ENCODE measurements around the gene ACTR3. TPM values are rescaled to one million over a fixed set of nuclear protein-coding genes. Genes with fewer than 3 reads are reported as not detected.

Gene ACTR3
- total and polyA plus RNA-seq, 8 donors = 10.3 to 112 (median 52.9) TPM

DNA sequence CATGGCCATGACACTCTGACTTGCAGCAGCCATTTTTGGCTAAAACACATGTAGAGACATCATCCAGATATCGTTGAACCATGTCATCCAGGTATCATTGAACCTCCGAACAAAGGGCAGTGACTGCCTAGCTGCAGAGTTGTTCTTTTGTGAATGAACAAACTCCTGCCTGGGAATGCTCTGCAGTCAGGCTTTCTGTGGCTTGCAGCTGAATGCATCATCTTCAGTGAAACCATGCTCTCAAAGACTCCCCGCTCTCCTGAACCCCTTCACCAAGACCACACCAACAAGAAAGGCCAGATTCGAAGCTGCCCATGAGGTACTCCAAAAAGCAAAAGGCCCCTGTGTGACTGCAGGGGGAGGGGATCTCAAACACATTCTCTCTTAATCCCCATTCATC is 118.8 kb downstream of the ACTR3 start:
- no peaks in the 10 kb centered on the region for H3K4me1 ChIP-seq
- 84 to 92% methylated on average over 4 of the region's 4 CpGs for WGBS, 2 donors
- H3K36me3 ChIP-seq = no peaks in the 10 kb centered on the region
- no peak overlapping the region for H3K4me3 ChIP-seq
- intact Hi-C loops (cut with DNase I) = no loop called here
- ATAC-seq = no peak
- no peak overlapping the region for H3K27ac ChIP-seq
- TF ChIP-seq, protein P1, sequence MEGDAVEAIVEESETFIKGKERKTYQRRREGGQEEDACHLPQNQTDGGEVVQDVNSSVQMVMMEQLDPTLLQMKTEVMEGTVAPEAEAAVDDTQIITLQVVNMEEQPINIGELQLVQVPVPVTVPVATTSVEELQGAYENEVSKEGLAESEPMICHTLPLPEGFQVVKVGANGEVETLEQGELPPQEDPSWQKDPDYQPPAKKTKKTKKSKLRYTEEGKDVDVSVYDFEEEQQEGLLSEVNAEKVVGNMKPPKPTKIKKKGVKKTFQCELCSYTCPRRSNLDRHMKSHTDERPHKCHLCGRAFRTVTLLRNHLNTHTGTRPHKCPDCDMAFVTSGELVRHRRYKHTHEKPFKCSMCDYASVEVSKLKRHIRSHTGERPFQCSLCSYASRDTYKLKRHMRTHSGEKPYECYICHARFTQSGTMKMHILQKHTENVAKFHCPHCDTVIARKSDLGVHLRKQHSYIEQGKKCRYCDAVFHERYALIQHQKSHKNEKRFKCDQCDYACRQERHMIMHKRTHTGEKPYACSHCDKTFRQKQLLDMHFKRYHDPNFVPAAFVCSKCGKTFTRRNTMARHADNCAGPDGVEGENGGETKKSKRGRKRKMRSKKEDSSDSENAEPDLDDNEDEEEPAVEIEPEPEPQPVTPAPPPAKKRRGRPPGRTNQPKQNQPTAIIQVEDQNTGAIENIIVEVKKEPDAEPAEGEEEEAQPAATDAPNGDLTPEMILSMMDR (IDR thresholded peaks at IDR 0.05) = no peak
- no peaks in the 10 kb centered on the region for H3K9me3 ChIP-seq
- no peak for FAIRE-seq
- no peaks in the 10 kb centered on the region for H3K27me3 ChIP-seq
- no peak for DNase-seq

DNA sequence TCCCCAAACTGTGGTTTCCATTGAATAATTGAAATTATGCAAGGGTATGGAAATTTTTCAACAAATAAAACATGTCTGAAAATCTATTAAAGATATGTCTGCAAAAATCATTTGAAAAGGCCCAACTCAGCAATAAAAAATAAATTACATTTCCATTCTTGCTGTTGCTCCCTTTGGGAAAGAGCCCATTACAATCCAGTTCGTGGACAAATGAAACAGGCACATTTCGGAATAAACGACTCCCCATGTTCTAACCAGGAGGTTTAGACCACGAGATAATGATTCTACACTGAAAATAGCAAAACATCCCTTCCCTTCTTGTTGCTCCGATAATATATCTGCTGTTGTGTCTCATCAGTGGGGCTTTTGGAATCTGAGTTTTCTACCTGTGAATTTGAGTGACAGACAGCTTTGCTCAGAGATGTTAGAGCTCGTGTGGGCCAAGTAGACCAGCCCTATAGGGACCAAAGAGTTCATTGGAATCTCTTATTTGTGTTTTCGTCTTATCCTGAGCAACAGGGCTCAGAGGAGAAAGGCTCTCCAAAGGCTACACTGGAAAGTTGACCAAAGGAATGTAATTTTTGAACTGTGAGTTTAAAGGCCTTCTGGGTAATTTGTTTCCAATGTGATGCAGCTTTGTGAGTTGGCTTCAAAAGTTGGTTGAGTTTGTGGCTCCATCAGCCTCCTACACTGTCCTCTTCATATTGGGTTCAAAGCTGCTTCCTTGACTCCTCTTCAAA is 119.5 kb downstream of the ACTR3 start:
- H3K4me3 ChIP-seq = no peak overlapping the region
- TF ChIP-seq, protein P1 (IDR thresholded peaks at IDR 0.05) = no peak
- no peaks in the 10 kb centered on the region for H3K27me3 ChIP-seq
- no peaks in the 10 kb centered on the region for H3K4me1 ChIP-seq
- ATAC-seq = no peak
- WGBS, 2 donors = 76 to 87% methylated on average over 7 of the region's 7 CpGs
- no peak for DNase-seq
- H3K27ac ChIP-seq = no peak overlapping the region
- no peaks in the 10 kb centered on the region for H3K36me3 ChIP-seq
- intact Hi-C loops (cut with DNase I) = no loop called here
- H3K9me3 ChIP-seq = no peaks in the 10 kb centered on the region
- no peak for FAIRE-seq

DNA sequence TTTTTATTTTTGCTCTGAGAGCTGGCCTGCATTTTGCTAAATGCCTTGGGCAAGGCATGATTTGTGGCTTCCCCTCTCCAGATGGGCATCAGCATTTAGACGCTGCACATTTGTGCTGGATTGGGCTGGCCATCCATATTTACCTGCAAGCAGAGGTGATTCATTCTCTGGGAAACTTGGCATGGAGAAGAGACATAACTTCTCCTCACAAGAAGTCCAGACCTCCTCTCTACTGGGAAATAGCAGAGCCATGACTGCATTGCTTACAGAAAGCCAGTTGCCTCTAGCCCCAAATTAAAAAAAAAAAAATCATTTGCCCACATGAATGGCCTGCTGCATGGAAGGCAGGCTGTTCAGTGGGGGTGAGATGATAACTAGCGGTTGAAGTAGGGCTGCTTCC is 120.1 kb downstream of the ACTR3 start:
- intact Hi-C loops (cut with DNase I) = no loop called here
- TF ChIP-seq, protein P1 (IDR thresholded peaks at IDR 0.05) = no peak
- FAIRE-seq (no peak), ATAC-seq (no peak), DNase-seq (no peak)
- no peaks in the 10 kb centered on the region for H3K27me3 ChIP-seq
- H3K27ac ChIP-seq = no peak overlapping the region
- no peaks in the 10 kb centered on the region for H3K9me3 ChIP-seq
- WGBS, 2 donors = 87 to 96% methylated on average over 2 of the region's 2 CpGs
- H3K4me1 ChIP-seq = no peaks in the 10 kb centered on the region
- H3K36me3 ChIP-seq = no peaks in the 10 kb centered on the region
- no peak overlapping the region for H3K4me3 ChIP-seq

DNA sequence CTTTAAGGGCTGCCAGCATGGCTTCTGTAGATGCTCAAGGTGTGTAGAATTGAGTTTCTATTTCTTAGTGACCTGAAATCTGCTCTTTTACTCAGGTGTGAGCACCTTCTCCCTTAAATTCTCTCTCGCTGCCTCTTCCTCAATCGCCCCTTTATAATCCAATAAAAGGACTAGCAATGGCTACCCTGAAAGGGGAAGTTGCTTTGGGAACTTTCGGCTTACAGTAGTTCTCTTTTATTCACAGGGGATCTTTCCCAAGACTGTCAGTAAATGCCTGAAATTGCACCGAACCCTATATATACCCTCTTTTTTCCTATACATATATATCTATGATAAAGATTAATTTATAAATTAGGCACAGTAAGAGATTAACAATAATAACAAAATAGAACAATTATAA is 121.8 kb downstream of the ACTR3 start:
- H3K36me3 ChIP-seq = no peaks in the 10 kb centered on the region
- no peak for DNase-seq
- H3K4me1 ChIP-seq = no peaks in the 10 kb centered on the region
- WGBS, 2 donors = 59 to 89% methylated on average over 4 of the region's 4 CpGs
- no peak overlapping the region for H3K4me3 ChIP-seq
- H3K27ac ChIP-seq = no peak overlapping the region
- intact Hi-C loops (cut with DNase I) = no loop called here
- no peaks in the 10 kb centered on the region for H3K27me3 ChIP-seq
- no peak for FAIRE-seq
- peak in 1 of 4 donors; percentile 24 for ATAC-seq
- no peaks in the 10 kb centered on the region for H3K9me3 ChIP-seq
- TF ChIP-seq, protein P1 (IDR thresholded peaks at IDR 0.05) = no peak

Other genes starting within 250 kb of the ACTR3 start
- gene SLC35F5, start 133.4 kb upstream of the ACTR3 start, total RNA-seq = 10 to 100 TPM; 36.6 to 58.6 (median 41.0) TPM
- 10 to 100 TPM; 12.6 to 17.8 TPM for gene SLC35F5, start 133.4 kb upstream of the ACTR3 start, polyA plus RNA-seq

Data from pancreas (tissue), 10 donors.